Measurements from ENCODE around the gene MICAL2. TPM values are rescaled to one million over a fixed set of nuclear protein-coding genes. Genes with fewer than 3 reads are reported as not detected.

Gene MICAL2
- total and polyA plus RNA-seq, 2 of the 13 experiments (the other 11 are each of a cell fraction or from before 2014, with no cell fraction given) = 0.78 to 1.1 TPM

- TF ChIP-seq ETV6 (CRISPR knock-in tag; conservative IDR thresholded peaks at IDR 0.05) (no peak), ZNF577 (CRISPR knock-in tag; IDR thresholded peaks at IDR 0.05; ENCODE audit: borderline replicate concordance, low read depth) (no peak), ZNF136 (CRISPR knock-in tag; IDR thresholded peaks at IDR 0.05; ENCODE audit: low read depth) (no peak), ZNF44 (CRISPR knock-in tag; IDR thresholded peaks at IDR 0.05) (no peak), ZNF644 (CRISPR knock-in tag; IDR thresholded peaks at IDR 0.05; ENCODE audit: low read depth) (no peak), GPN1 (CRISPR knock-in tag; IDR thresholded peaks at IDR 0.05; ENCODE audit: borderline replicate concordance) (no peak), CREM (IDR thresholded peaks at IDR 0.05) (no peak), CREM (CRISPR knock-in tag; IDR thresholded peaks at IDR 0.05) (no peak), ZNF850 (CRISPR knock-in tag; conservative IDR thresholded peaks at IDR 0.05) (no peak), THAP7 (CRISPR knock-in tag; IDR thresholded peaks at IDR 0.05) (no peak), ZNF672 (CRISPR knock-in tag; IDR thresholded peaks at IDR 0.05) (no peak), TRAFD1 (CRISPR knock-in tag; IDR thresholded peaks at IDR 0.05; ENCODE audit: borderline replicate concordance) (no peak), ATF1 (CRISPR knock-in tag; IDR thresholded peaks at IDR 0.05) (no peak), KDM5A (IDR thresholded peaks at IDR 0.05; ENCODE audit: borderline replicate concordance, low read length) (no peak), SRSF9 (IDR thresholded peaks at IDR 0.05; ENCODE audit: borderline replicate concordance, insufficient read depth, low read depth, low read length, poor library complexity, severe bottlenecking) (no peak), NBN (conservative IDR thresholded peaks at IDR 0.05) (no peak), CHD4 (IDR thresholded peaks at IDR 0.05; ENCODE audit: borderline replicate concordance, low read length) (no peak), RFX3 (CRISPR knock-in tag; IDR thresholded peaks at IDR 0.05) (no peak), ZNF335 (CRISPR knock-in tag; IDR thresholded peaks at IDR 0.05) (no peak), FOXM1 (CRISPR knock-in tag; IDR thresholded peaks at IDR 0.05) (no peak), MTF2 (CRISPR knock-in tag; IDR thresholded peaks at IDR 0.05; ENCODE audit: borderline replicate concordance) (peak; percentile 68; the same call in 1 of the 2 replicates), ZNF678 (CRISPR knock-in tag; IDR thresholded peaks at IDR 0.05) (no peak), ZNF496 (CRISPR knock-in tag; IDR thresholded peaks at IDR 0.05; ENCODE audit: insufficient replicate concordance) (no peak)
- TF ChIP-seq, protein P1, sequence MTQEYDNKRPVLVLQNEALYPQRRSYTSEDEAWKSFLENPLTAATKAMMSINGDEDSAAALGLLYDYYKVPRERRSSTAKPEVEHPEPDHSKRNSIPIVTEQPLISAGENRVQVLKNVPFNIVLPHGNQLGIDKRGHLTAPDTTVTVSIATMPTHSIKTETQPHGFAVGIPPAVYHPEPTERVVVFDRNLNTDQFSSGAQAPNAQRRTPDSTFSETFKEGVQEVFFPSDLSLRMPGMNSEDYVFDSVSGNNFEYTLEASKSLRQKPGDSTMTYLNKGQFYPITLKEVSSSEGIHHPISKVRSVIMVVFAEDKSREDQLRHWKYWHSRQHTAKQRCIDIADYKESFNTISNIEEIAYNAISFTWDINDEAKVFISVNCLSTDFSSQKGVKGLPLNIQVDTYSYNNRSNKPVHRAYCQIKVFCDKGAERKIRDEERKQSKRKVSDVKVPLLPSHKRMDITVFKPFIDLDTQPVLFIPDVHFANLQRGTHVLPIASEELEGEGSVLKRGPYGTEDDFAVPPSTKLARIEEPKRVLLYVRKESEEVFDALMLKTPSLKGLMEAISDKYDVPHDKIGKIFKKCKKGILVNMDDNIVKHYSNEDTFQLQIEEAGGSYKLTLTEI (CRISPR knock-in tag; conservative IDR thresholded peaks at IDR 0.05) = no peak
- TF ChIP-seq, protein P2, sequence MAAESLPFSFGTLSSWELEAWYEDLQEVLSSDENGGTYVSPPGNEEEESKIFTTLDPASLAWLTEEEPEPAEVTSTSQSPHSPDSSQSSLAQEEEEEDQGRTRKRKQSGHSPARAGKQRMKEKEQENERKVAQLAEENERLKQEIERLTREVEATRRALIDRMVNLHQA (CRISPR knock-in tag; IDR thresholded peaks at IDR 0.05) = no peak
- TF ChIP-seq, protein P3, sequence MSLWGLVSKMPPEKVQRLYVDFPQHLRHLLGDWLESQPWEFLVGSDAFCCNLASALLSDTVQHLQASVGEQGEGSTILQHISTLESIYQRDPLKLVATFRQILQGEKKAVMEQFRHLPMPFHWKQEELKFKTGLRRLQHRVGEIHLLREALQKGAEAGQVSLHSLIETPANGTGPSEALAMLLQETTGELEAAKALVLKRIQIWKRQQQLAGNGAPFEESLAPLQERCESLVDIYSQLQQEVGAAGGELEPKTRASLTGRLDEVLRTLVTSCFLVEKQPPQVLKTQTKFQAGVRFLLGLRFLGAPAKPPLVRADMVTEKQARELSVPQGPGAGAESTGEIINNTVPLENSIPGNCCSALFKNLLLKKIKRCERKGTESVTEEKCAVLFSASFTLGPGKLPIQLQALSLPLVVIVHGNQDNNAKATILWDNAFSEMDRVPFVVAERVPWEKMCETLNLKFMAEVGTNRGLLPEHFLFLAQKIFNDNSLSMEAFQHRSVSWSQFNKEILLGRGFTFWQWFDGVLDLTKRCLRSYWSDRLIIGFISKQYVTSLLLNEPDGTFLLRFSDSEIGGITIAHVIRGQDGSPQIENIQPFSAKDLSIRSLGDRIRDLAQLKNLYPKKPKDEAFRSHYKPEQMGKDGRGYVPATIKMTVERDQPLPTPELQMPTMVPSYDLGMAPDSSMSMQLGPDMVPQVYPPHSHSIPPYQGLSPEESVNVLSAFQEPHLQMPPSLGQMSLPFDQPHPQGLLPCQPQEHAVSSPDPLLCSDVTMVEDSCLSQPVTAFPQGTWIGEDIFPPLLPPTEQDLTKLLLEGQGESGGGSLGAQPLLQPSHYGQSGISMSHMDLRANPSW (CRISPR knock-in tag; IDR thresholded peaks at IDR 0.05; ENCODE audit: borderline replicate concordance) = no peak
Measured at GRCh38 chr11:12110201-12110713, at the start of gene MICAL2 (continued).
